ENCODE measurements around the gene LPCAT1. TPM values are rescaled to one million over a fixed set of nuclear protein-coding genes. Genes with fewer than 3 reads are reported as not detected.

The LPCAT1 gene
- total and polyA plus RNA-seq, 2 of the 13 experiments (the other 11 are each of a cell fraction or from before 2014, with no cell fraction given), result 29.8 to 90.6 TPM

DNA sequence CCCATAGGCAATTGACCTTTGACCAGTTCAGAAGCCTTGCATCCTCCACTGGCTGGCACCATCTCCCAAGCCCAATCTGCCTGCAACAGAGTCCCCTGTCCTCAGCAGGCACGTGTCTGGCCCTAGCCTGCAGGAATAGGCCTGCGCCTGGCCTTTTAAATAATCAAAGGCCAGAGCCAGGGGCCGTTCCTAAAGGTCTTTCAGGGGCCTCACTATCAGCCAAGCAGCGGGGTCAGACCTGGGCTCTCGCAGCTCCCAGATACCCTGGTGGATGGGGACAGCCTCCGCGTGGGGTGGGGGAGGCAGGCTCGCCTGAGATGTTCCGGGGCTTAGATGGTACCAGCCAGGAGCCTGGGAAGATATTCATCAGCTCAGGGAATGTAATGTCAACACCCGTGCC, 111.1 kb downstream of the LPCAT1 start:
- peaks cover 4% of the 10 kb centered on the region; the same call in 1 of the 2 replicates for H4K20me1 ChIP-seq (ENCODE audit: insufficient read depth, low read length)
- no peaks in the 10 kb centered on the region for H3K36me3 ChIP-seq (replicated peaks in 1 of 2; ENCODE audit: control insufficient read depth in 1 of 2, insufficient read depth in 2 of 2, low read length in 2 of 2)
- H3K27me3 ChIP-seq (ENCODE audit: control insufficient read depth in 1 of 2, insufficient read depth in 2 of 2, low read length in 2 of 2), result peaks cover 23 to 58% of the 10 kb centered on the region in 2 experiments
- CTCF ChIA-PET (ENCODE audit: low intra/inter-chr PET ratio, low total read pairs), result no interaction called here
- DNase-seq (ENCODE audit: low spot score) (no peak), FAIRE-seq (no peak), ATAC-seq (no peak)
- no peak overlapping the region for H2AFZ ChIP-seq (ENCODE audit: low read length)
- in situ Hi-C loops (cut with HindIII; ENCODE audit: extremely low pct_ligation_motif_present, low pct_unique_long_range_greater_than_20kb) (no loop called here), intact Hi-C loops (cut with micrococcal nuclease; ENCODE audit: unreplicated experiment) (no loop called here)
- no peaks in the 10 kb centered on the region for H3K9me3 ChIP-seq (ENCODE audit: low read length)
- H3K4me1 ChIP-seq (ENCODE audit: insufficient read depth, low read length), result no peaks in the 10 kb centered on the region
- POLR2A ChIA-PET, result no interaction called here
- no peak overlapping the region for H3K27ac ChIP-seq (ENCODE audit: extremely low read length, insufficient read depth, low read length)
- no peak overlapping the region for H3K9ac ChIP-seq (ENCODE audit: insufficient read depth, low read depth, low read length)
- no peak overlapping the region for H3K4me3 ChIP-seq (replicated peaks in 1 of 3; ENCODE audit: insufficient read depth in 1 of 3, low read depth in 2 of 3, low read length in 3 of 3)
- WGBS (ENCODE audit: low lambda C conversion rate), result 40% methylated on average over 1 of the region's 10 CpGs
- no peak overlapping the region for H3K4me2 ChIP-seq (ENCODE audit: low read depth, low read length)
- H3K79me2 ChIP-seq (ENCODE audit: insufficient read depth, low read length), result no peaks in the 10 kb centered on the region
- TF ChIP-seq NCOA1 (CRISPR knock-in tag; IDR thresholded peaks at IDR 0.05) (no peak), HDAC6 (IDR thresholded peaks at IDR 0.05; ENCODE audit: low read depth, low read length) (no peak), KMT2A (CRISPR knock-in tag; IDR thresholded peaks at IDR 0.05) (no peak), EED (CRISPR knock-in tag; IDR thresholded peaks at IDR 0.05) (no peak)
- TF ChIP-seq, protein P1, sequence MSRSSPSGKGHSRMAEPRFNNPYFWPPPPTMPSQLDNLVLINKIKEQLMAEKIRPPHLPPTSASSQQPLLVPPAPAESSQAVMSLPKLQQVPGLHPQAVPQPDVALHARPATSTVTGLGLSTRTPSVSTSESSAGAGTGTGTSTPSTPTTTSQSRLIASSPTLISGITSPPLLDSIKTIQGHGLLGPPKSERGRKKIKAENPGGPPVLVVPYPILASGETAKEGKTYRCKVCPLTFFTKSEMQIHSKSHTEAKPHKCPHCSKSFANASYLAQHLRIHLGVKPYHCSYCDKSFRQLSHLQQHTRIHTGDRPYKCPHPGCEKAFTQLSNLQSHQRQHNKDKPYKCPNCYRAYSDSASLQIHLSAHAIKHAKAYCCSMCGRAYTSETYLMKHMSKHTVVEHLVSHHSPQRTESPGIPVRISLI (CRISPR knock-in tag; IDR thresholded peaks at IDR 0.05; ENCODE audit: borderline replicate concordance), result no peak
- TF ChIP-seq, protein P2, sequence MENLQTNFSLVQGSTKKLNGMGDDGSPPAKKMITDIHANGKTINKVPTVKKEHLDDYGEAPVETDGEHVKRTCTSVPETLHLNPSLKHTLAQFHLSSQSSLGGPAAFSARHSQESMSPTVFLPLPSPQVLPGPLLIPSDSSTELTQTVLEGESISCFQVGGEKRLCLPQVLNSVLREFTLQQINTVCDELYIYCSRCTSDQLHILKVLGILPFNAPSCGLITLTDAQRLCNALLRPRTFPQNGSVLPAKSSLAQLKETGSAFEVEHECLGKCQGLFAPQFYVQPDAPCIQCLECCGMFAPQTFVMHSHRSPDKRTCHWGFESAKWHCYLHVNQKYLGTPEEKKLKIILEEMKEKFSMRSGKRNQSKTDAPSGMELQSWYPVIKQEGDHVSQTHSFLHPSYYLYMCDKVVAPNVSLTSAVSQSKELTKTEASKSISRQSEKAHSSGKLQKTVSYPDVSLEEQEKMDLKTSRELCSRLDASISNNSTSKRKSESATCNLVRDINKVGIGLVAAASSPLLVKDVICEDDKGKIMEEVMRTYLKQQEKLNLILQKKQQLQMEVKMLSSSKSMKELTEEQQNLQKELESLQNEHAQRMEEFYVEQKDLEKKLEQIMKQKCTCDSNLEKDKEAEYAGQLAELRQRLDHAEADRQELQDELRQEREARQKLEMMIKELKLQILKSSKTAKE (CRISPR knock-in tag; IDR thresholded peaks at IDR 0.05; ENCODE audit: borderline replicate concordance), result no peak
- BruUV-seq (replicated peaks), result no TSS peak

Measured in HepG2 (cell line).